8988T (cell line): ENCODE results near the gene COQ7.

Experiments used
- DNase-seq: peaks from one replicate; pipeline ENCODE4 v3.0.0; 2011

Gene COQ7

DNA sequence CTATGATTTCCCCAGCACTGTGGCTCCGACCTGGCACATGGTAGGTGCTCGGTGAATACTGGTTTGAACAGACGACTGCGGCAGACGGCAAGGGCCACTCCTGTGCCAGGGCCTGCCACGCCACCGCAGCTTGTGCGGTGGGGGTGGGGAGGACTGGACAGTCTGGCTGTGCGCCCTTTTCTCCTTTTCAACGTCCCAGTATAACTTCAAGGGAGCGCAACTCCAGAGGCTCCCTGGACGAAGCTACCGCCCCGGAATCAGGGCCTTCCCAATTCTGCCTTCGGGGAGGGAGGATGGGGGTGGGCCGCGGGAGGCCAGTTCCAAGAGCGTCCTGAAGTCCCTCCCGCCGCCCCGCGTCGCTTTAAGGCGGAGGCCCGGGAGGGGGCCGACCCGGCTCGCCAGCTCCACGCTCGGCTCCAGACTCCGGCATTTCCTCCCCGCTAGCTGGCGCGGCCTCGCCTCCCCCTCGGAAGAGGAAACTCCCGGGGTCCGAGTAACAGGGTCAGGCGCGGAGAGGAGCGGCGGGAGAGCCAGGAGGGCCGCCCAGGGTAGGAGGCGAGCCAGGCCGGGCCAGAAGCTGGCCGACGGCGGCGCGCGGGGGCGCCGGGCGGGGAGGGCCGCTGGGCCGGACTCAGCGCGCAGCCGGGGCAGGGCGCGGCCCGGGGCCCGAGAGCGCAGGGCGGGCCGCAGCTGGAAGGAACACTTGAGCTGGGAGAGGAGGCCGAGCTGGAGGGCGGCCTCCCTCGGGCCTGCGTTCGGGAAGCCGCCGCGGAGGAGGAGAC is 46.4 kb downstream of the COQ7 start, which contains the start of gene ITPRIPL2:
Gene ITPRIPL2, plus strand, starts transcription at position 388 of the 782 bp plus-strand sequence. CDS start 498 bp downstream, outside the sequence.
- DNase-seq: peak; percentile 75

DNA sequence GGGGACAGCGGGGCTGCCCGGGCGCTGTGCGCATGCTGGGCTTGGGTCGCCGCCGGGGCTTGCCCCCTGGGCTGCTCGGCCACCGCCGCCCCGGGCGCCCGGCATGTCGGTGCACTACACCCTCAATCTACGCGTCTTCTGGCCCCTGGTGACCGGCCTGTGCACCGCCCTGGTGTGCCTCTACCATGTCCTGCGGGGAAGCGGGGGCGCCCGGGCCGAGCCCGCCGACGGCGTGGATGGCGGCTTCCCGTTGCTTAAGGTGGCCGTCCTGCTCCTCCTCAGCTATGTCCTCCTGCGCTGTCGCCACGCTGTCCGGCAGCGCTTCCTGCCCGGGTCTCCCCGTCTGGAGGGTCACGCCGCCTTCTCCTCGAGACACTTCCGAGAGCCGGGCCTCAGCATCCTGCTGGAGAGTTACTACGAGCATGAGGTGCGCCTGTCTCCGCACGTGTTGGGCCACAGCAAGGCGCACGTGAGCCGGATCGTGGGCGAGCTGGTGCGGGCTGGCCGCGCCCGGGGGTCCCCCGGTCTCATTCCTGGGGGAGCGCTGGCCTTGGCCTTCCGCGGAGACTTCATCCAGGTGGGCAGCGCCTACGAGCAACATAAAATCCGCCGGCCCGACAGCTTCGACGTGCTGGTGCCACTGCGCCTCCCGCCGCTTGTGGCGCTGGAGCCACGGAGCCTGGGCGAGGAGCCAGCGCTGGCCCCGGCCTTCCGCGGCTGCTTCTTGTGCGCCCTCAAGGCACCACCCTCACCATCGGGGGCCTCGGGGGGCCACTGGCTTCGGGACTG is 47.1 kb downstream of the COQ7 start:
- peak; percentile 49 for DNase-seq

DNA sequence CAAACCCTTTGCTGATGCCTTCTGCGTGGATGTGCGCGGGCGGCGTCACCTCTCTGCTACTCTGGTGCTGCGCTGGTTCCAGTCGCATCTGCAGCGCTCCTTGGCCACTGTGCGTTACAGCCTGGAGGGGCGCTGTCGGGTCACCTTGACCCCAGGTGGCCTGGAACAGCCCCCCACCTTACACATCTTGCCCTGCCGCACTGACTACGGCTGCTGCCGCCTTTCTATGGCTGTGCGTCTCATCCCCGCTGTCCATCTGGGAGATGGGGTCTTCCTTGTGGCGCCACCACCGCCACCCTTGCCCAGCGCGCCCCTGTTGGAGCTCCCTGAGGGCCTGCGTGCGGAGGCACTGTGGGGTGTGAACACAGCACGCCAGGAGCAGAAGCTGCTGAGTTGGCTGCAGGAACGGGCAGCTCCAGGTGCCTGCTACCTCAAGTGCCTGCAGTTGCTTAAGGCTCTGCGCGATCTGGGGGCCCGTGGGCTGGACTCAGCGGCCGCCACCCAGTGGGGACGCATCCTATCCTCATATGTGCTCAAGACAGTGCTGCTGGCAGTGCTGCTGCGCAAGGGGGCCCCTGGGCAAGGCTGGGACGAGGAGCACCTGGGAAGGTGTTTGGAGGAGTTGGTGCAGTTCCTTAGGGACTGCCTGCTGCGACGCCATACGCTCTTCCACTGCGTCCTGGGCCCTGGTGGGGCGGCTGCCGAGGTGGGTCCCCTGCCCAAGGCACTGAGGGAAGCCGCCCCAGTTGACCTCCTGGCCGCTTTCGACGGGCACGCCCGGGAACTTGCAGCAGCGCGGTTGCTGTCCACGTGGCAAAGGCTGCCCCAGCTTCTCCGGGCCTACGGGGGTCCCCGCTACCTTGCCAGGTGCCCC is 48.0 kb downstream of the COQ7 start:
- DNase-seq: peak; percentile 46

DNA sequence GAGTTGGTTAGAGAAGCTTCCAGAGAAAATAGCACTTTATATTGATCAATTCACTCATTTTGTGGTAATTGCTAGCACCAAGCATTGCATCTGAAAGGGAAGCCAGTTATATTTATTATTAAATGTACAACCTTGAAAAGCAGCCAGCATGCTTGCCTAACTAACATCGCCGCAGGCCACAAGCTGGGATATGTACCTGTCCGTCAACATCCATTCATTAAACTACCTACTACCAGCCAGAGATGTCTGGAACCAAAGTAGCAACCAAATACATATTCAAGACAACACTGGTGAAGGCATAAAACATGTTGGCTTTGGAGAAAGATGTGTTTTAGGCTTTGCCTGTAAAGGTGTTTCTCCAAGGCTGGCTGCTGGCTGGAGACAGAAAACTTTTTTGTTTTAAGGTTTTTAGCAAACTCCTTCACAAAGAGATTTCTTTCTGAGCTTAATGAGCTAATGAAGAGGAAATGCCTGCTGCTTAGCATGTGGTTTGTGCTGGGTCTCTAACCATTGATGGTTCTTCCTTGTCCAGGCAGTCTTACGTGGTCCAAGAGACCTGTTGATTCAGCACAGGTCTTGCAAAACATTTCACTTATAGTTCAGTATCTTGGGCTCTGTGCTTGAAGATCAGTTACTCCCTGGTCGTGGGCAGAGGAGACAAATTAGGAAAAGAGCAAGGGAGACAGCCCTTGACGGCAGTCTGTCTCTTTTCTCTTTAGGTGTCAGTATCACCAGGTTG is 49.5 kb downstream of the COQ7 start:
- no peak for DNase-seq

DNA sequence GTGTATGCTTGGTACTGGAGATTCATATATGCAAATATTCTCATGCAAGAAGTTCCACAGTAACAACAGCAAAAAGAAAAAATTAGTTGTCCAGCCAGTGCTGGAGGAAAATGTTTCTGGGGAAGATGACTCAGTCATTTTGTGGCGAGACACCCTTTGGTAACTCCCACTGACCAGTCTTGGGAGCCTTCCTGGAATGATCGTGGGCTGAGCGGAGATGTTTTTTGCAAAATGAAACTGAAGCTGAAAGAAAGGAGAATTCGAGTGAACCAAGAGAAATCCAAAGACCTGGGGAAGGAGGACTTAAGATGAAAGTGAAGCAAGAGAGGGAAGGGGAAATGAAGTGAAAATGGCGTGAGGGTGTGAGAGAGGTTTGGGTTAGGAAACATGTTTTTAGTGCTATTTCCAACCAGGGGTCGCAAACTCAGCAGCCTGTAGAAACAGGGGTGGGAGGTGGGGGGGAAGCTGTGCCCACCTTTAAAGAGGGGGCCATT is 51.6 kb downstream of the COQ7 start:
- DNase-seq: no peak

DNA sequence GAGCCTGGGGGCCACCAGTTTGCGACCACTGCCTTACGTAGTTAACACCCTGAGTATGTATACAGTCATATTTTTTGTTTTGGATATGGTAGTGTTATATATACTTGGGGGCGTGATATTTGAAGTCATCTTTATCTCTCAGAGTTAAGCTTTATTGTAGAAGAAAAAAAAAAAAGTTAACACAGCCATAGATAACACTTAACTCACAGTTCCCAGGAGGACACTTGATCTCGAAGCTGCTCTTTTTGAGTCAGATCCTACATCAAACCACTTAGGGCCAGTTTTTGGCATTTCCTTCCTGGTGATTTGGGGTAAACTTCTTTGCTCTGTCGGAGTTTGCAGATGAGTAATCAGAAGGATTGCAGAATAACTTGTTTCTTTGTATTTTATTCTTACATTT is 52.1 kb downstream of the COQ7 start:
- DNase-seq: no peak

DNA sequence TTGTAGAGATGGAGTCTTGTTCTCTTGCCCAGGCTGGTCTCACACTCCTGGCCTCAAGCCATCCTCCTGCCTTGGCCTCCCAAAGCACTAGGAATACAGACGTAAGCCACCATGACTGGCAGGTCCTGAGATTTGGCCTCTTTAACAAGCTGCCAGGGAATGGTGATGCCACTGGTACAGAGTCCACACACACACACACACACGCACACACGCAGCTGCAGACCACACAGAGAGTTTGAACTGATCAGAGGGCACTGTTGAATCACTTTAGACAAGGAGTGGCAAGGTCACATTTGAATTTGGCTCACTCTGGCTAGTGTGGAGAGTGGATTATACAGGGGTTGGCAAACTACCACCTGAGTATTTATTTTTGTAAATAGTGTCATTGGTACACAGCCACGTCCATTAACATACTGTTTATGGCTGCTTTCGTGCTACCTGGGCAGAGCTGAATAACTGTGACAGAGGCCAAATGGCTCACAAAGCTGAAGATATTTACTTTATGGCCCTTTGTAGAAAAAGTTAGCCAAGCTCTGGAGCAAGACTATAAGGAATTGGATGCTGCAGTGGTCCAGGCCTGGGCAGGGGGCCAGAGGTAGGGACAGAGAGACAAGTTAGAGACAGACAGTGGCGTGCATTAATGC is 56.2 kb downstream of the COQ7 start:
- no peak for DNase-seq

DNA sequence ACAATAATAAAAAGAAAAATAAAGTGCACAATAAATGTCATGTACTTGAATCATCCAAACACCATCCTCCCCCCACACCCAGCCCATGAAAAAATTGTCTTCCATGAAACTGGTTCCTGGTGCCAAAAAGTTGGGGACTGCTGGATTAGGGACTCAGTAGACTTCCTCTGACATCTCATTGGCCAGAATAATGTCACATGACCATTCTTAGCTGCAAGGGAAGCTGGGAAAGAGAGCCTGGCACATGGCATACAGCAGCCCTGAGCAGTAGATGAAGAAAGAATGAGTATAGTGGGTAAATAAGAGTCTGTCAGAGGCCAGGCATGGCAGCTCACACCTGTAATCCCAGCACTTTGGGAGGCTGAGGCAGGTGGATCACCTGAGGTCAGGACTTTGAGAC is 58.9 kb downstream of the COQ7 start:
- DNase-seq: no peak

DNA sequence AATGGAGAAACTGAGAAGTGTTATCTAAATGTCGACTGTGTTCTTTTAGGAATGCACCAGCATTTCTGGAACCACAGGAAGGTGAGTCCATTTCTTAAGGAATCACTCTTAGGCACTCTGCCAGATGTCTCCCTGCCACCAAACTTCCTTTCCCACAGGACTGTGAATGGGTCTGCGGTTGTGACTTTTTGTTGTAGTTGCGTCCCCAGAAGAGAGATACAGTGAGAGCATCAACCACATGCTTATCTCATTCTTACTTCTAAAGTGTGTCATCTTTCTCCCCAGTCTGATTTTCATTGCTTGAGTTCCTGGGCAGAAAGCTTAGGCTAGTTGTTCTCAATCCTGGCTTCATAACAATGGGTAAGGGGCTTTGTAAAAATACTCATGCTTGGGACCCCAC is 59.8 kb downstream of the COQ7 start:
- DNase-seq: no peak

DNA sequence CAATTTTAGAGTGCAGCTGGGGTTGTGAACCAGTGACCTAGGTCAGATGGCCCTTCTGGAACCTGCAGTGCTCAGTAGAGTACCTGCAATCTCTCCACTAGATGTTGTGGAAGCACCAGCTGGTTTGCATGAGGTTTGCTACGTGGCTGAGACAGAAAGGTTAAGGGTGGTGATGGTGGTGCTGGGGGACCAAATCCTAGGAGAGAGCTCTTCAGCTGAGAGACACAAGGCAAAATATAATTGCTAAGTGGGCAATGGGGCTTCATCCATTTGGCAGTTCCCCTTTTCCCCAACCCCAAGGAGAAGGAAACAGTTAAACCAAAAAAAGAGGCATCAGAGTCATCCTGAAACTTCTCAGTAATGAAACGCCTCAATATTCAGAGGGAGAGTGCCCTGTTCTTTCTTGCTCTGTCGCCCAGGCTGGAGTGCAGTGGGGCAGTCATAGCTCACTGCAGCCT is 60.3 kb downstream of the COQ7 start:
- DNase-seq: no peak

DNA sequence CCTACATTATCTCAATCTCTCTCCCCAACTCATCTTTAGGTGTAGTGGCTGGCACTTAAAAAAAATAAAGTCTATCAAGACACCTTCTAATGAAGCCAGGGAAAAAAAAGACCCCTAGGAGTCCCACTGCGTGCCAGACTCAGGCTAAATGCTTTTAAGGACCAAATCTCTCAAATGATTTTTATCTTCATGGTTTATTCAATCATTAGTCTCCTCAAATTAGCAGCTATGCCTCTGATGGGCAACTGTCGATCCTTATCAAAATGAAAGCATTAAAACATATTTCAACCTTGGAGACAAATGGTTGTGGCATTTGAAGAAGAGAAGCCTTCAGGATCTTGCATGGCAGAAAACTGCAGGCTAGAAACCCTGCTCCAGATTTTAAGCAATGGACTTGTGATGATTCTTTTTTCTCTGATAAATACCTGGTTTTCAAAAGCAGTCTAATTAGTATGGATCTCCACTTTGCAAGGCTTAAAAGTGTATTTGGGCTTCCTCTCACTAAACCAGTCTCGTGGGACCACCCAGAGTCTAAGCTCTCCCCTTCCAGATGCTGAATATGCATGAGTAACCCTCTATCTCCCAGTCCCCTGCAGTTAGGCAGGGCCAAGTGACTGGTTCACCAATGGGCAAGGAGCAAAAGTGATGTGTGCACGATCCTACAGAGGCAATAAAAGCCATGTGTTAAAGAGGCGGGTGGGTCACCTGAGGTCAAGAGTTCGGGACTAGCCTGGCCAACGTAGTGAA is 61.2 kb downstream of the COQ7 start:
- DNase-seq: no peak
